Prostate gland (tissue), 2 donors: ENCODE data around the gene PRR5.

Experiments
- CTCF ChIP-seq, 4 experiments: fragments of 200-600 bp in 2 of 4; fragments of 450-650 bp in 2 of 4; sonication (generic) in 2 of 4; IDR thresholded peaks; 1 replicate in 3 of 4; 2 replicates in 1 of 4; pipeline ENCODE4 v1.5.1; 2016 to 2019; ENCODE audit warnings: antibody characterized with exemption in 4 of 4, mild to moderate bottlenecking in 2 of 4, moderate library complexity in 2 of 4
- POLR2A ChIP-seq: fragments of 450-650 bp; IDR thresholded peaks from one replicate; pipeline ENCODE4 v1.6.1; 2016; ENCODE audit warnings: antibody characterized with exemption, mild to moderate bottlenecking
- POLR2AphosphoS5 ChIP-seq: sonication (generic); formaldehyde crosslinking; IDR thresholded peaks from one replicate; pipeline ENCODE4 v1.6.1; 2017; ENCODE audit warnings: antibody characterized with exemption

- TF ChIP-seq CTCF (IDR thresholded peaks at IDR 0.05) (no peak), POLR2AphosphoS5 (no peak), POLR2A (no peak)
Measured at GRCh38 chr22:44734278-44734677, 32.3 kb downstream of the PRR5 start.
